CD4-positive, alpha-beta T cell treated with Interleukin-17A for 1 hour (primary cell): Measurements from ENCODE around the gene TOMM34.
A peak's percentile ranks its signal among the peaks of the same experiment; 100 is the strongest.

Source experiments
- DNase-seq: peaks from one replicate; pipeline ENCODE4 v3.0.0-alpha.2; 2020

The TOMM34 gene, protein sequence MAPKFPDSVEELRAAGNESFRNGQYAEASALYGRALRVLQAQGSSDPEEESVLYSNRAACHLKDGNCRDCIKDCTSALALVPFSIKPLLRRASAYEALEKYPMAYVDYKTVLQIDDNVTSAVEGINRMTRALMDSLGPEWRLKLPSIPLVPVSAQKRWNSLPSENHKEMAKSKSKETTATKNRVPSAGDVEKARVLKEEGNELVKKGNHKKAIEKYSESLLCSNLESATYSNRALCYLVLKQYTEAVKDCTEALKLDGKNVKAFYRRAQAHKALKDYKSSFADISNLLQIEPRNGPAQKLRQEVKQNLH

DNA sequence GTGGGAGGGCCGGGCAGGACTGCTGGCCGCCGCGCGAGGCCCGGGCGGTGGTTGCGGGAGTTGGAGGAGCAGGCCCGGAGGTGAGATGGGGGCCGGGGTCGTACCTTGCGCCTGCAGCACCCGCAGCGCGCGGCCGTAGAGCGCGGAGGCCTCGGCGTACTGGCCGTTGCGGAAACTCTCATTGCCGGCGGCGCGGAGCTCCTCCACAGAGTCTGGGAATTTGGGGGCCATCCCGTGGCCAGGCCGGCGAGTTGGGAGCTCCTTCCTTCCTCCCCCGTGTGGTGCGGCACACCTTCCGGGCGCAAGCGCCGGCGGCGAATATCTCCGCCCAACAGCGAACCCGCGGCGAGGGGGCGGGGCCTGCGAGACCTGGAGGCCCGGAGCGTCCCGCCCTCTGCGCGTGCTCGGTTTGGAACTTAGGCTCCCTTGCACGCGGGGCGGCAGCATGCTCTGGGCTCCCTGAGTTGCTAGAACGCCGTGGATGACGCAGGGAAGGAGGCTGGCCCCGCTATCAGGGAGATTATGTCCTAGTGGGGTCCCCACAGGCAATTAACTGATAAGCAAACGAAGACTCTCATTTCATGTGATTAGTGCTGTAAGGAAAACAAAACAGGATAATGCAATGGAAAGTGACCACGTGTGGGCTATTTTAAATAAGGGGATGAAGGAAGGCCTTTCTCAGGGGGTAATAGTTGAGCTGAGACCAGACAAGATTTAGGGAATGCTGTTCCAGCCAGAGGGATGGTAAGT, at the start of gene TOMM34:
Gene TOMM34, minus strand, starts transcription at position 295 of the 750 bp plus-strand sequence. Its CDS starts 64 bp downstream, at position 231.
- DNase-seq: peak; percentile 91

DNA sequence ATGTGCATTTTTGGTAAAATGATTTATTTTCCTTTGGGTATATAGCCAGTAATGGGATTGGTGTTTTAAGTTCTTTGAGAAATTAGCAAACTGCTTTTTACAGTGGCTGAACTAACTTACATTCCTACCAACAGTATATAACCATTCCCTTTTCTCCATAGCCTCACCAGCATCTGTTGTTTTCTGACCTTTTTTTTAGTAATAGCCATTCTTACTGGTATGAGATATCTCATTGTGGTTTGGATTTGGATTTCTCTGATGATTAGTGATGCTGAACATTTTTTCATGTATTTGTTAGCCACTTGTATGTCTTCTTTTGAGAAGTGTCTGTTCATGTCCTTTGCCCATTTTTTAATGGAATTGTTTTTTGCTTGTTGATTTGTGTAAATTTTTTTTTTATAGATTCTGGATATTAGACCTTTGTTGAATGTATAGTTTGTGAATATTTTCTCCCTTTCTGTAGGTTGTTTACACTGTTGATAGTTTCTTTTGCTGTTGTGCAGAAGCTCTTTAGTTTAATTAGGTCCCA, 48.4 kb upstream of the TOMM34 start:
- no peak for DNase-seq

DNA sequence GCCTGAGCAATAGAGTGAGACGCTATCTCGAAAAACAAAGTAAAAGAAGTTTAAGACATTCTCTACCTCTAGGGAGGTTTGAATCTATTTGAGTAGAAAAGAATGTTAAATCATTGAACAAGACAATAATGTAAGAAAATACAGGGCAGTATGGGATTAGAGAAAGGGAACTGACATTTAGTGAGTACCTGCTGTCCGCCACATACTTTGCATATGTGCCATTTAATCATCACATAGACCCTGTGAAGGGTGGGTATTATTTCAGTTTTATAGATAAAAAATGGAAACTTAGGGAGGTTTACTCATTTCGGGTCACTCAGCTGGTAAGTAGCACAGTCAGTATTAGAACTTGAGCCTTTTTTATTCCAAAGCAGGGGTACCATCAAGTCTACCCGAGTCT, 37.5 kb upstream of the TOMM34 start:
- DNase-seq: no peak

DNA sequence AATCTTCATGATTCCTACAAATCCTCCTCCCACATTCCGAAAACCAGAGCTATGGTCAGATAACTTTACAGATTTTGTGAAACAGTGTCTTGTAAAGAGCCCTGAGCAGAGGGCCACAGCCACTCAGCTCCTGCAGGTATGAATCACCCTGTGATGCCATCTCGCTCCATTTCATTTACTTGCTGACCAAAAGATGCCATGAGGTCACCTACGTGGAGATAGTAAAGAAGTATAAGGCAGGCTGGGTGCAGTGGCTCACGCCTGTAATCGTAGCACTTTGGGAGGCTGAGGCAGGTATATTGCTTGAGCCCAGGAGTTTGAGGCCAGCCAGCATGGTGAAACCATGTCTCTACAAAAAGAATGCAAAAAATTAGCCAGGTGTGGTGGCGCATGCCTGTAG, 37.0 kb upstream of the TOMM34 start:
- DNase-seq: no peak

DNA sequence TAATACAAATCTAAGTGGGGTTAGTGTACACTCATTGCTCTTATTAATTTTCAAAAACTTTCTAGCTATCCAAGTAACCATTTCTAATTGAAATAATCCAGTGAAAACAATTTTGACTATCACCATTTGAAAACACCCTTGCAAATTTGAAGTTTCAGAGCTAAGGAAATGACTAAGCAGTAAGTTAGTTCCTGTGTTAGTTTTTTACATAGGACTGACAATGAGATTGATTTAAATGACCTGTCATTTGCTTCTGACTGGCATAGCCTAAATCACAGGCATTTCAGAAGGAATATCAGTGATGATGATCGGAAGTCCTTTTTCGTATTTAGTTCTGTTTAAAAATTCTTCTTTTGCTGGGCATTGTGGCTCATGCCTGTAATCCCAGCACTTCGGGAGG, 33.1 kb upstream of the TOMM34 start:
- DNase-seq: peak; percentile 32

DNA sequence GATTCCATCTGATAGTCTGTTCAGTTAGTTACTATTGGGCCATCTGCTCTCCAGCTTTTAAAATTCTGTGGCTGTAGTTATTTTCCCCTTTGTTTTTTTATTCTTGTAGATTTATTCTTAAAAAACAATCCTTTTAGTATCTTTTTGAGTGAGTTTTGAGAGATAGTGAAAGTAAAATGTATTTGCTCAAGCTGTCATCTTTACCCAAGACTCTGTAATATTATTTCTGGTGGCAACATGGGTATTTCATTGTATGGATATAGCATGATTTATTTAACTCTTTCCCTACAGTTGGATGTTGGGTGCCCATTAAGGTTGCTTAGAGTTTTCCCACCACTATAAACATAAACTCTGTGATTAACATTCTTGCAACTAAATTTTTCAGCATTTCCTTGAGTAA, 30.8 kb upstream of the TOMM34 start:
- DNase-seq: no peak

DNA sequence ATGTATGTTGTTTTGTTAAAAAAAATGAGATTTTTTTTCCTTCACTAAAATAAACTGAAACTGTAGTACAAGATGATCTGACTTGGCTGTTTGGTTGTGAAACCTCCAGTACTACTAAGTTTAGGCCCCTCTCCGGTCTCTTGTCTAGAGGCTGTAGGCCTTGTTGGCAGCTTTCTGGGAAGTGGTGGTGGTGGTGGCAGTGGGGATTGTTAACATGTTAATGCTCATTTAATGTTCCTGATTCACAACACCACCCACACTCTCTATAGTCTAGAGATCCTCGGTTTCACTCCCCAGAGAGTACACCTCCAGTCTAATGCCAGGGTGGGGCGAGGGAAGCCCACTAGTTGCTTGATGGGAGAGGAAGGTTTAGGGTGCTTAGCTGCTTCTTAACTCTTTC, 30.2 kb upstream of the TOMM34 start:
- peak; percentile 37 for DNase-seq

DNA sequence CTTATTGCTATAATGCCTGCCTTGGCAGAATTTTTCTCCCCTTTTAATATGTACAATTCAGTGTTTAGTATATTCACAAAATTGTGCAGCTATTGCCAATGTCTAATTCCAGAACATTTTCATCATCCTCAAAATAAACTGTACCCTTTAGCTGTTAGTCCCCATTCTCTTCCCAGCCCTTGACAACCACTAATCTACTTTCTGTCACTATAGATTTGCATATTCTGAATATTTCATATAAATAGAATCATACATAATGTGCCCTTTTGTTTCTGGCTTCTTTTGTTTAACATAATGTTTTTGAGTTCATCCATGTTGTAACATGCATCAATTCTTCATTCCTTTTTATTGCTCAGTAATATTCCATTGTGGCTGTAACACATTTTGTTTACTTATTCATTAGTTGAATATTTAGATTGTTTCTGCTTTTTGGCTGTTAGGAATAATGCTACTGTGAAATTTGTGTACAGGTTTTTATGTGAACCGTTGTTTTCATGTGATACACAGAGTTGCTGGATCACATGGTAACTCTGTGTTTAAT, 28.5 kb upstream of the TOMM34 start:
- no peak for DNase-seq

DNA sequence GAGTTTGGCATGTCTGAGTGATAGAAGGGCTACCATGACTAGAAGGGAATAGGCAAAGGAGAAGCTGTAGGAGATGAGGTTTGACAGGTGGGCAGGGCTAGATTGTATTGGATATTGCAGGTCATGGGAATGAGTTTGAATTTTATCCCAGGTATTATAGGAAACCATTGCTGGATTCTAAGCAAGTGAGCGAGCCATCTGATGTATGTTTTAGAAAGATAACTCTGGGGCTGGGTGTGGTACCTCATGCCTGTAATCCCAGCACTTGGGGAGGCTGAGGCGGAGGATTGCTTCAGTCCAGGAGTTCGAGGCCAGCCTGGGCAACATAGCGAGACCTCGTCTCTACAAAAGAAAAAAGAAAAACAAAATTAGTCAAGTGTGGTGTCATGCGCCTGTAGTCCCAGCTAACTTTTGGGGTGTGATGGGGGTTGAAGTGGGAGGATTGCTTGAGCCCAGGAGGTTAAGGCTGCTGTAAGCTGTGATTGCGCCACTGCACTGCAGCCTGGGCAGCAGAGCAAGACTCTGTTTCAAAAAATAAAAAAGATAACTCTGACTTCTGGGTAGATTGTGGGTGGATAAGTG, 23.0 kb upstream of the TOMM34 start:
- DNase-seq: no peak

DNA sequence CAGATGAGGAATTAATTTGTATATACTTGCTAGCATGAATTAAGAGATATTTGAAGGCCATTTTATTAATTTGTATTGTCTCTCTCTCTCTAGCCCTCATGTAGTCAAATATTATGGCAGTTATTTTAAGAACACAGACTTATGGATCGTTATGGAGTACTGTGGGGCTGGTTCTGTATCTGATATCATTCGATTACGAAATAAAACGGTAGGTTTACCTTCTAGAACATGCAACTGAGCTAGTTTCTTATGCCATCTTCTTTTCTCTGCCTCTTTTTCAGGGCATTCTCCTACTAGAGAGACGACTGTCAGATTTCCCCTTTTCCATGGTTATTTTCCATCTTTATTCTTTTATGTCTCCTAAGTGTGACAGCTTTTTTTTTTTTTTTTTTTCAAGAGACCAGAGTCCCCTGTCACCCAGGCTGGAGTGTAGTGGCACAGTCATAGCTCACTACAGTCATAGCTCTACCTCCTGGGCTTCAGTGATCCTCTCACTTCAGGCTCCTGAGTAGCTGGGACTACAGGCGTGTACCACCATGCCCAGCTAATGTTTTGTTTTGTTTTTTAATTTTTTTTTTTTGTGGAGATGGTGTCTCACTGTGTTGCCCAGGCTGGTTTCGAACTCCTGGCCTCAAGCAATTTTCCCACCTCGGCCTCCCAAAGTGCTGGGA, 21.7 kb upstream of the TOMM34 start:
- DNase-seq: no peak

DNA sequence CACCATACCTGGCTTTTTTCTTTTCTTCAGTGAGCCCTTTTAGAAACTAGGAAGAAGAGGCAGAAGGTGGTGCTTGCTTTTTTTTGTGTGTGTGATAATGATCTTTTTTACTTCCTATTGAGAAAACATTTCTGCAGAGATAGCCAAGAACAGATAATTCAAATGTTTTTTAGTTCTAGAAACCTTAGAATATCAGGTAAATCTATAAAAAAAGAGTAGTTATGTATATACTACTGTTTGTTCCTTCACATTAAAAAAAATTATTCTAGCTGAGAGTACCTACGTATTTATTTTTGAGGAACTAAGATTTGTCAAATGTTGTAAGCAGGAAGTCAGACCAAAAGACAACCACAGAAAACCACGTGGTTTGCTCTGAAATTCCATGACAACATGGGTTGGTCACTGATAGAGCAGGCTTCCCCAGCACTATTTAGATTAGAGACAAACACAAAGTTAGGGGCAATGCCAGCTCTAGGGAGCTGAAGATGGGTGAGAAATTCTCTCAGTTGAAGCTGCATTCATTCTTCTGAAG, 19.0 kb upstream of the TOMM34 start:
- peak; percentile 92 for DNase-seq

DNA sequence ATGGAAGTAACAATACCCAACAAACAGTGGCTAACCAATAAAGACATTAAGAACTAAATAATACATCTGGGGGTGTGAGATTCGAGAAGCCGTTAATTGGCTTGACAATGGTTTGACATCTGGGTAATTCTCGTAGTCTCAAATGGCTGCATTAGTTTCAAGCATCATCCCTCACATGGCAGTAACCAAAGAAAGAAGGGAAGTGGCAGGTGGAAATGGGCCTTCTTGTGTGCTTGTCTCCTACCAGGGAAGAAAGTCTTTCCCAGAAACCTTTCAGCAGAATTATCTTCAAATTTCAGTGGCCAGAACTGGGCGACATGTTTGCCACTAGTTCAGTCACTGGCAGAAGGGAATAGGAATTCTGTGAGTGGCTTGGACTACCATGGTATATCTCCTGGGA, 16.5 kb upstream of the TOMM34 start:
- DNase-seq: no peak

DNA sequence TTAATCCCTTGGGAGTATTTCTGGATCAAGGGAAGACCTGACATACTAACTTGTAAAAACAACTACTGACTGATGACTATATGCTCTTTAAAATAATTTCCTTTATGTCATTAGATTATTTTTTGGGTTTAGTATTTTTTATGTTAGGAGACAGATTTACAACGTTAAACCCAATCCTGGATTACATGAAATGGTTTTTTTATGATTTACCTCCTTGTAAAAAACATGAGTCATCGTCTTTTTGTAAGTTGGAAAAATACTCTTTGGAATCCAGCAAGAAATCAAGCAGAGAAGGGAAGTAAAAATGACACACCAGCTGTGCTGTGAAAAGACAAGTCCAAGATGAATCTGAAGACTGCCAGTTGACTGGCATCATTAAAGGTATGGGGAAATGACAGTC, 12.9 kb upstream of the TOMM34 start:
- no peak for DNase-seq

DNA sequence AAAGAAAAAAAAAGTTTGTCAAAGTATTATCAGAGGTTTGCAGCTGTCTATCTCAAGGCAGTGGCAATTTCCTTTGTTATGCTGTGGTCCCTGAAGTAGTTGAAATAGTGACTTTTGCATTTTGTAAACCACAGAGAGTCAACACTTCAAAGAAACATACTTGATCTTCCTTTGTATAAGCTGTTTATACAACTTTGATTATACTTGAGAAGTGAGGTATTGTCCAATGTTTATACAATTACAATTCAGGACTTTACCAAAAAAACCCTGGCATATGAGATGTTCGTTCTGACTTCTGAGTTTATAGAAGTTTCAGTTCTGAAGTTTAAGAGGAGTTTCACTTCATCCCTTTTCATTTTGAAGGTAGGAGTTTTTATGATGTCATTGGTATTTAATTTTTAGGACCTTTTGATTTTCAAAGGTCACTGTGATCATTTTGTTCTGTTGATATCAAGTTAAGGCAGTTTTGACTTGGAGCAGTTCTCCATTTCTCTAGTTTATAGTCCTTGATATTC, 10.1 kb upstream of the TOMM34 start:
- peak; percentile 73 for DNase-seq

DNA sequence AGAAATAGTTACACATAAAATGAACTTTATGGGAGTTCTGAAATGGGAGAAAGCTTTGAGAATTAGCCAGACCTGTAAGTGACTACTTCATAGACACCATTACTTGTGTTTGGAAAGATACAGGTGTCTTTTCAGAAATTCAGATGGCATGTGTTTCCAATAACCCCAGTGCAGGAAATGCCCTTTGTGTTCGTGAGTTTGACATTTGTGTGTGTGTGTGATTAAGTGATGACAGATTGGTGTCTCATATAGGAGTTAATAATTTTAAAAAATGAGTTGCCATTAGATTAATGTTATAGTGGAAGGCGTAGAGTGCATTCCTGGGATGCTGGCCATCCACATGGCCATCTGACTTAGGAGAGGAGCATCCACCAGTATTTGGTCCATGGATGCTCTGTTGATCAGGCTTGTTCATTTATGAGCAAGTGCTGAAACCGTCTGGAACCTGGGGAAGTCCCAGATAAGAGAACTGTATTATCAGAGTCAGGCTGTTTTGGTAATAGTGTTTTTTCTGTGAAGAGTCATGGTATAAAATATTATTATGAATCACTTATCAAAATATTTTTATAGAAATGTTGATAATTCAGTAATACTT, 9.2 kb upstream of the TOMM34 start:
- peak; percentile 70 for DNase-seq

DNA sequence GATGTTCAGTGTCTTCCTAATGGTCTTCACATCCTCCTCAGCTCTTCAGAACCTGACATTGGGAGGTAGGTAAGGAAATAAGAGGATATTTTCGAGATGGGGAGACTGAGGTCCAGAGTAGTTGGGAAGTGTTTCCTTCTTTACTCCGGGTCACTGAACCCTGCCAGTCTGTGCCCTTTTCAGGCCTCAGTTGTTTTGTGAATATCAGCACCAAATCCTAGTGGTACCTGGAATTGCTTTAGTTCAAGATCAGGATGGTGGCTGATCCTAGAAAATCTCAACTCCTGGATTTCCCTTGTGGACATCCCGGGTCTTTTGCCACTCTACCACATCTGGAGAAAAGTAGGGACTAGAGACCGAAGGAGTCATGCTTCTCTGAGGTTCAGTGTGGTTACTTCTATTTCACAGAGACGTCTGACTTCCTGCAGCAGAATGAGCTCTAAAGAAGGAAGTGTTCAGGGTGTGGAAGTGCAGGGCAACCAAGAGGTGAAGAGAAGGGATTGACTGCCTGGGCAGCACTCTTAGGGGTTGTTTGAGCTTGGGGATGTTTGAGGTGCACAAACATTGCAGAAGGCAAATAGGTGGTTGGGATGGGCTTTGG, 7.1 kb upstream of the TOMM34 start:
- DNase-seq: peak; percentile 76

DNA sequence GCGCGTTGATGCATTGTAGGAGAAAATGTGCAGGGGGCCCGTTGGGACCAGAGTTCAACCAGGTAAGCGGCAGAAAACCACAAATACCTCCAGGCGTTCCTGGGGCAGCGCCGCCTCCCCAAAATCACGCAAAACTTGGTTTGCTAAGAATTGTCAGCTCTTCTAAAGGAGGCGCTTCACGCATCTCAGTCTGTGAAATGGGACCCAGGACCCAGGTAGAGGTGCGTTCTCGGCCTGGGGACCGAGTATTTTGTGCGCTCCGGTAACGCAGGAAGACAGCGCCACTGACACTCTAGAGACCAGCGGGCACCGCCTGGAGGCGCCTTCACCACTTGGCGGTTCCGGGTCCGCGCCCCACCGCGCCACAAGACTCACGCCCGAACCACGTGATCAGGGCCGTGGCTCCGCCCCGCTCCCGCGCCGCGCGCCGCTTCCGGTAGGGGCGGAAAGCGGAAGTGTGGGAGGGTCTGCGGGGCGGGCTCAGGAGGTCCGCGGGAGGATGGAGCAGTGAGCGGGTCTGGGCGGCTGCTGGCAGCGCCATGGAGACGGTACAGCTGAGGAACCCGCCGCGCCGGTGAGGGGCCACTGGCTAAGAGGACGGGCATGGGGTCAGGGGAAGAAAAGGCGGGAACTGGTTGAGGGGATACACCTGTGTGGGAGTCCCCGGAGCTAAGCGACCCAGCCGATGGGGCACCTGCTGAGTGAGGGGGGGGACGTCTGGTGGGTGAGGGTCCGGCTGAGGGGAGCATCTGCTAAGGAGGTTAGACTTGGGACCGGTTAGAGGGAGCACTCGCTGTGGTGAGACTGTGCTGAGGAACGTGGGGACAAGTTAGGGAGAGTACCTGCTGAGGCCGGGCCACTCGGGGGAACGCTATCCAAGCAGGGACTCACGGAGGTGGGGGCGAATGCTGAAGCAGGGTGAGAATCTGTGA, 6.1 kb upstream of the TOMM34 start, which contains the start of gene STK4:
Gene STK4, plus strand, starts transcription at position 483 of the 932 bp plus-strand sequence. Its CDS starts 57 bp downstream, at position 540.
- DNase-seq: peak; percentile 96

DNA sequence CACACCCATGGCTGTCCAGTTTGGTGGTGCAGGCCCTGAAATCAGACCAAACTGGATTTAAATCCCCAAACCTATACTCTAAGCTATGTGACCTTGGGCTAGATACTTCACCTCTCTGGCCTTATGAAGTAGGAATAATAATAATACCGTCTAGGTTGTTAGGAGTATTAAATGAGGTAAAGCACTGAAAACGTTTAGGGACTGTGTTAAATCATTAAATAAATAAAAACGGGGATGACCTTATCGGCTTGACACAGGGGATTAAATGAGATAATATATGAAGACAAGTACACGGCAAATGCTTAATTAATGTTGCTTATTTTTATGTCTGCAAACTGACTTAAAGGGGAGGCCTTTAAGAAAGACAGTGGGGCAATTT, 5.4 kb upstream of the TOMM34 start:
- no peak for DNase-seq

DNA sequence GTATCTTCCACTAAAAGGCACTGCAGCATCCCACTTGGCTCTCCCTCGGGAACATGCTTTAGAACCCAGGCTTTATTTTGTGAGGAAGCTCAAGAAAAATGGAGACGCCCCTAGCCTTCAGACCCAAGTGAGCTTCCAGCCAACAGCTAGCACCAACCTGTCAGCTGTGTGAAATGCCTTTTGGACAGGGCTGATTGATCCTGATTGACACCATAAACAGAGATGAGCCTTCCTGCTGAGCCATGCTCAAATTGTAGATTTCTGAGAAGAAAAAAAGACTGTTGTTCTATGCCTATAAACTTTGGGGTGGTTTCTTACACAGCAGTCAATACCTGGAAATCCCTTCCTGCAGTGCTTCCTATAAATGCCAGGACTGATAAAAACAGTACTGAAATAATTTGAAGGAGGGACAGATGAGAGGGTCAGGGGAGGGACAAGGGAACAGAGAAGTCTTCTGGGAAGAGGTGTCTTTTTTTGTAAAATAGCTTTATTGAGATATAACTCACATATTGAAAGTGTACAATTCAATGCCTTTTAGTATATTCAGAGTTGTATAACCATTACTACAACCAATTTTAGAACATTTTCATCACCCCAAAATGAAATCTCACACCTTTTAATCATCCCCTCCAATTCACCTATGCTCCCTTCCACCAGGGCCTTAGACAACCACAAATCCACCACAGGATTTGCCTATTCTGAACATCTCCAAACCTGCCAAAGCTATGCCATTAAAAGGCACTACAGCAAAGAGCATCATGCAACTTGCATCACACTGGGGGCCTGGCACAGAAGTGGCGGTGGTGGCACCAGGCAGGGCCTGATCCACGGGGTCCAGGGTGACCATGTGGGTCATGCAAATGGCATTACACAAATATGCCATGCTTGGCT, 3.4 kb upstream of the TOMM34 start:
- no peak for DNase-seq
